Naive thymus-derived CD4-positive, alpha-beta T cell (primary cell): Measurements from ENCODE around the gene CA6. TPM values are rescaled to one million over a fixed set of nuclear protein-coding genes. Genes with fewer than 3 reads are reported as not detected.
"Not testable (repeated sequence)": the region's sequence is repeated elsewhere in the genome, so short reads cannot be mapped to it uniquely, and the experiment has no call there.

ENCODE experiments used
- ATAC-seq: fragments of 150-1000 bp; cut with Tn5 transposase; 2 replicates; pipeline ENCODE4 v1.10.0; 2021; ENCODE audit warnings: mild to moderate bottlenecking, moderate library complexity
- CTCF ChIA-PET: fragments of 350-600 bp; sonication (Branson Sonifier 250); formaldehyde crosslinking; loops from one replicate; lab custom pipeline; 2021; ENCODE audit warnings: antibody characterized with exemption; lab: Charles Lee
- POLR2A ChIA-PET: fragments of 350-600 bp; sonication (Branson Sonifier 250); formaldehyde crosslinking; loops from one replicate; lab custom pipeline; 2021; ENCODE audit warnings: antibody characterized with exemption, inconsistent platforms; lab: Charles Lee
- DNase-seq, 9 donors: peaks; one replicate each; pipeline versions ENCODE4 v3.0.0 to v3.0.0-alpha.2; 2020 to 2022; ENCODE audit warnings: mixed read lengths in 1 of 9
- H3K27ac ChIP-seq: one replicate; pipeline ENCODE4 v1.7.0; 2013; ENCODE audit warnings: mild to moderate bottlenecking, low read depth, low read length, moderate library complexity
- H3K27me3 ChIP-seq, 2 donors: one replicate each; pipeline ENCODE4 v1.7.0; 2013; ENCODE audit warnings: low read length in 2 of 2, mild to moderate bottlenecking in 2 of 2, moderate library complexity in 2 of 2; ENCODE audit not compliant: control insufficient read depth in 2 of 2, insufficient read depth in 2 of 2
- H3K36me3 ChIP-seq, 3 experiments: 1 replicate in 2 of 3; 2 replicates in 1 of 3; pipeline ENCODE4 v1.7.0; 2013; ENCODE audit warnings: low read length in 3 of 3, mild to moderate bottlenecking in 3 of 3, moderate library complexity in 1 of 3; ENCODE audit not compliant: insufficient read depth in 3 of 3, control insufficient read depth in 2 of 3
- H3K4me1 ChIP-seq, 2 donors: one replicate each; pipeline ENCODE4 v1.7.0; 2013; ENCODE audit warnings: low read length in 2 of 2, mild to moderate bottlenecking in 2 of 2, moderate library complexity in 1 of 2; ENCODE audit not compliant: control insufficient read depth in 2 of 2, insufficient read depth in 2 of 2
- H3K4me3 ChIP-seq: 2 replicates; pipeline ENCODE4 v1.7.0; 2013; ENCODE audit warnings: mild to moderate bottlenecking, low read length
- H3K9me3 ChIP-seq, 3 experiments: 1 replicate in 2 of 3; 2 replicates in 1 of 3; pipeline ENCODE4 v1.7.0; 2013; ENCODE audit warnings: low read length in 3 of 3; ENCODE audit not compliant: control insufficient read depth in 2 of 3
- H3K27ac Mint-ChIP-seq, 9 donors: one replicate each; pipeline ENCODE4 v1.8.0; 2020 to 2022; ENCODE audit warnings: mixed read lengths in 9 of 9, mild to moderate bottlenecking in 8 of 9, moderate library complexity in 5 of 9, inconsistent platforms in 2 of 9
- H3K27me3 Mint-ChIP-seq, 5 donors: one replicate each; pipeline ENCODE4 v1.8.0; 2021 to 2022; ENCODE audit warnings: mixed read lengths in 5 of 5, mild to moderate bottlenecking in 1 of 5
- H3K36me3 Mint-ChIP-seq, 5 donors: one replicate each; pipeline ENCODE4 v1.8.0; 2020 to 2022; ENCODE audit warnings: mixed read lengths in 5 of 5, mild to moderate bottlenecking in 3 of 5, inconsistent platforms in 1 of 5
- H3K4me1 Mint-ChIP-seq, 7 donors: one replicate each; pipeline ENCODE4 v1.8.0; 2020 to 2022; ENCODE audit warnings: mixed read lengths in 7 of 7, mild to moderate bottlenecking in 3 of 7, inconsistent platforms in 1 of 7
- H3K4me3 Mint-ChIP-seq, 10 donors: one replicate each; pipeline ENCODE4 v1.8.0; 2020 to 2022; ENCODE audit warnings: mild to moderate bottlenecking in 10 of 10, mixed read lengths in 10 of 10, moderate library complexity in 6 of 10, inconsistent platforms in 2 of 10
- H3K9me3 Mint-ChIP-seq, 11 donors: one replicate each; pipeline ENCODE4 v1.8.0; 2020 to 2022; ENCODE audit warnings: mixed read lengths in 11 of 11, mild to moderate bottlenecking in 4 of 11, inconsistent platforms in 1 of 11, moderate library complexity in 1 of 11
- intact Hi-C, 2 donors: fragments of 100-400 bp; cut with micrococcal nuclease; formaldehyde crosslinking; loops; one replicate each; pipeline ENCODE4 v1.15.1; 2023
- polyA plus RNA-seq, 2 donors: library from polyadenylated mRNA; unstranded; fragments of 300-500 nt; fragmentation: Illumina TruSeq; gene quantifications; one replicate each; pipeline ENCODE4 v1.2.3, GENCODE V29; 2021
- total RNA-seq, 6 experiments: library from RNA in 5 of 6; stranded (reverse) in 5 of 6; gene quantifications; 1 replicate in 5 of 6; 2 replicates in 1 of 6; pipeline ENCODE4 v1.2.3 and lab custom pipeline; 2021 to 2026

The CA6 gene
- total and polyA plus RNA-seq, 7 experiments from 2014 or later, result 0.49 to 9.3 (median 2.2) TPM

DNA sequence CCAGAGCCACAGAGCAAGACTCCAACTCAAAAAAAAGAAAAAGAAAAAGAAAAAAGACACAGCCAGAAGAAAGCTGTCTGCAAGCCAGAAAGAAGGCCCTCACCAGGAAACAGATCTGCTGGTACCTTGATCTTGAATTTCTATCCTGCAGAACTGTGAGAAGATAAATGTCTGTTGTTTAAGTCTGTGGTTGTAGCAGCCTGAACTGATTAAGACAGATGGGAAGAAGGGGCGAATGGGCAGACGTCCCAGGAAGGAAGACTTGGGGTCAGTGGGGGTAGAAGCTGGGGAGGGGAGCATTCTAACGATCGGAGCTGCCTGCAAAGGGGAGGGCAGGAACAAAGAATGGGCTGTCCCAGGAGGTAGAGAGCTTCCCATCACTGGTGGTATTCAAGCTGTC is 74.2 kb downstream of the CA6 start:
- Mint-ChIP-seq H3K4me1 (peaks cover 0 to 10% (median 6%) of the 10 kb centered on the region in 7 donors), H3K9me3 (no peaks in the 10 kb centered on the region), H3K4me3 (no peak overlapping the region), H3K36me3 (no peaks in the 10 kb centered on the region), H3K27ac (peak overlapping the region in 1 of 9 donors; percentile 8), H3K27me3 (peaks cover 0 to 27% (median 0%) of the 10 kb centered on the region in 5 donors)
- ATAC-seq (no peak), DNase-seq (no peak)
- no peak overlapping the region for H3K4me3 ChIP-seq
- ChIA-PET CTCF (interaction anchor here (0.5 kb wide), 1 partner anchor 100 kb away, joined by 3 read pairs; no protein-coding TSS in a partner anchor), POLR2A (no interaction called here)
- H3K9me3 ChIP-seq, result no peaks in the 10 kb centered on the region
- H3K27ac ChIP-seq, result no peak overlapping the region
- intact Hi-C loops, result no loop called here
- no peaks in the 10 kb centered on the region for H3K4me1 ChIP-seq
- no peaks in the 10 kb centered on the region for H3K36me3 ChIP-seq
- no peaks in the 10 kb centered on the region for H3K27me3 ChIP-seq

DNA sequence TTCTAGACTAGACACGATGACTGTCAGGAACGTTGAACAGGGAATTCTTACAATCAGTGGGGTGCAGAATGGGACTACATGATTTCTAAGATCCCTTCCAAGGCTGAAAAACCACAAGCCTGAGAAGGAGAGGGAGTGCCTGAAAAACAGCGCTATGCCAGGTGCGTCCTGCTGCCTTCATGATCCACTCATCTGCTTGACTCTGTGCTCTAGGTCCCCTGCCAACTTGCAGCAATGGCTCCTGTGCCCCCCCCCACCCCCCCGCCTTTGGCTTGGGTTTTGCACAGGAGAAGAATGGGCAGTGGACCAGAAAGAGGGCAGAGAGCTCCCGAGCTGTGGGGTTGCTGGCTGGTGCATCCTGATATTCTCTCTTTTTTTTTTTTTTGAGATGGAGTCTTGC is 74.6 kb downstream of the CA6 start:
- DNase-seq (no peak), ATAC-seq (no peak)
- intact Hi-C loops, result no loop called here
- CTCF ChIA-PET, result no interaction called here
- Mint-ChIP-seq H3K4me3 (no peak overlapping the region), H3K9me3 (no peaks in the 10 kb centered on the region), H3K27me3 (peaks cover 0 to 27% (median 0%) of the 10 kb centered on the region in 5 donors), H3K4me1 (peaks cover 0 to 10% (median 6%) of the 10 kb centered on the region in 7 donors), H3K36me3 (no peaks in the 10 kb centered on the region), H3K27ac (peak overlapping the region in 1 of 9 donors; percentile 8)
- Histone ChIP-seq H3K27me3 (no peaks in the 10 kb centered on the region), H3K4me3 (no peak overlapping the region), H3K4me1 (no peaks in the 10 kb centered on the region), H3K27ac (no peak overlapping the region), H3K36me3 (no peaks in the 10 kb centered on the region), H3K9me3 (no peaks in the 10 kb centered on the region)
- POLR2A ChIA-PET, result no interaction called here

DNA sequence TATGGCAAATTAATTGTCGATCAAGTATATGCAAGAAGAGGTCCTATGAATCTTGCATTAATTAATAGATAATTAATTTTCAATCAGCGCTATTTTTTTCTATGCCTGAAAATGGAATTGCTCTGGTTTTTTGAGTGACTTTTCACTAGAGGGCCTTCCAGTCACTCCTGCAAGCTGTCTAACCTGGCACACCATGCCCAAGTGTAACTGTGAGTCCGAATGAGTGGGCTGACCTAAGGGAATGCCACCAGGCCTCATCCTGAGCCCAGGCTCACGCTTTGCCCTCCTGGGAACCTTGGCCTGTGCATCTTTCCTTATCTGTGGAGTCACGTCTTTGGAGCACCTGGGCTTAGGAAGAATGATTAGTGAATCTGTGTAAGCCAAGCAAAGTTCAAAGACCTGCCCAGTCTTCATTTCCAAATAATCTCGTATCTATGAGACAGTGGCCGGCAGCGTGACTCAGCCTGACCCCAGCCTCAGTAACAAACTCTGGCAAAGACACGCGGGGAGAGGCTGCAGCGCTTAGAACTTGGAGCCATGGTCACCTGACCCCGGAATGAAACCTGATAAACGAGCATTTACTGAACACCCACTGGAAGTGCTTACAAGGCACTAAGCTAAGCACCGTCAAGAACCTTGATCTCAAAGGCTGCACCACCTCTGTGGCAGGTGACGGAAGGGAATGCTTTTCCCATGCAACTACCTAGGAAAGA is 76.5 kb downstream of the CA6 start:
- H3K4me3 ChIP-seq, H3K27ac Mint-ChIP-seq, H3K36me3 ChIP-seq, ATAC-seq, H3K9me3 ChIP-seq, DNase-seq, H3K4me1 Mint-ChIP-seq, H3K27me3 ChIP-seq, H3K36me3 Mint-ChIP-seq, H3K27ac ChIP-seq, H3K4me1 ChIP-seq, H3K4me3 Mint-ChIP-seq, H3K9me3 Mint-ChIP-seq, intact Hi-C loops, CTCF ChIA-PET: not testable (repeated sequence)
- POLR2A ChIA-PET, result interaction anchor here (1.0 kb wide), 1 partner anchor 144 kb away, joined by 3 read pairs; the partner anchor contains the start of gene ENO1
- peaks cover 0 to 20% (median 0%) of the 10 kb centered on the region in 5 donors for H3K27me3 Mint-ChIP-seq

DNA sequence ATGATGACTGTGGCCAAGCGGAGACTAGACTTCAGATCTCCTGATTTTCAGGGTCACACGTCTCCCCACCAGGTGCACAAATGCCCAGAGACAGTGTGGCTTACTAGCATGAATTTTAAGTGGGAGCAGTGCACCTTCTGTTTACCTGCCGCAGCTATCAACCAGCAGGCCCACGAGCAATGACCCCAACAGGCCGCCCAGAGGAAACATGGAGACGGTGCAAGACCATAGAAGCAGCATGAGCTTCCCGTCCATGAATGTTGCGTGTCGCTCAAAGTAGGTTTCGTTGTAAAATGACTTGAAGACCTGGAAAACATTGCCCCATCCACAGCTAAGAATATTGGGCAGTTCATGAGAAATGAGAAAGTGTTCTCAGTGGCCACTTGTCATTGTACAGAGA is 77.1 kb downstream of the CA6 start:
- CTCF ChIA-PET, result no interaction called here
- ATAC-seq, result no peak
- no peak overlapping the region for H3K27ac Mint-ChIP-seq
- H3K4me3 ChIP-seq, result no peak overlapping the region
- intact Hi-C loops, result no loop called here
- no peak overlapping the region for H3K27ac ChIP-seq
- no peaks in the 10 kb centered on the region for H3K36me3 ChIP-seq
- H3K4me1 Mint-ChIP-seq, result peaks cover 0 to 7% (median 2%) of the 10 kb centered on the region in 7 donors
- H3K4me3 Mint-ChIP-seq, result no peak overlapping the region
- no peaks in the 10 kb centered on the region for H3K9me3 ChIP-seq
- DNase-seq, result no peak
- no peaks in the 10 kb centered on the region for H3K9me3 Mint-ChIP-seq
- H3K27me3 ChIP-seq, result no peaks in the 10 kb centered on the region
- H3K27me3 Mint-ChIP-seq, result peaks cover 0 to 20% (median 0%) of the 10 kb centered on the region in 5 donors
- no peaks in the 10 kb centered on the region for H3K4me1 ChIP-seq
- POLR2A ChIA-PET, result interaction anchor here (1.0 kb wide), 1 partner anchor 144 kb away, joined by 3 read pairs; the partner anchor contains the start of gene ENO1
- no peaks in the 10 kb centered on the region for H3K36me3 Mint-ChIP-seq

Other genes with a start within 250 kb of the CA6 start
- 100 to 1,000 TPM in 4 of 5 experiments, 10 to 100 TPM in 1; 75.6 to 114 (median 107) TPM for gene RERE, start 128.2 kb upstream of the CA6 start, total RNA-seq
- gene RERE, start 128.2 kb upstream of the CA6 start, polyA plus RNA-seq, result 1 to 10 TPM; 7.3 to 9.1 TPM
- 1,000 to 10,000 TPM in 1 of 5 experiments, 100 to 1,000 TPM in 4; 198 to 3,569 (median 264) TPM for gene ENO1, start 67.2 kb upstream of the CA6 start, total RNA-seq
- 1,000 to 10,000 TPM in 1 of 2 donors, 100 to 1,000 TPM in 1; 944 to 1,140 TPM for gene ENO1, start 67.2 kb upstream of the CA6 start, polyA plus RNA-seq
- not detected for gene SLC2A7, start 80.6 kb downstream of the CA6 start, total RNA-seq
- under 1 TPM in 1 of 2 donors, not detected in 1; 0.19 TPM for gene SLC2A7, start 80.6 kb downstream of the CA6 start, polyA plus RNA-seq
- gene SLC2A5, start 123.8 kb downstream of the CA6 start, total RNA-seq, result 1 to 10 TPM in 1 of 5 experiments, under 1 TPM in 3, not detected in 1; 0.08 to 1.1 (median 0.14) TPM
- gene SLC2A5, start 123.8 kb downstream of the CA6 start, polyA plus RNA-seq, result not detected
- gene GPR157, start 183.2 kb downstream of the CA6 start, total RNA-seq, result 10 to 100 TPM in 2 of 5 experiments, 1 to 10 TPM in 3; 4.0 to 14.1 (median 5.9) TPM
- gene GPR157, start 183.2 kb downstream of the CA6 start, polyA plus RNA-seq, result 1 to 10 TPM; 1.4 to 2.0 TPM